HG03354 (cell line): ENCODE data around the gene IST1.
"Not testable (repeated sequence)": the region's sequence is repeated elsewhere in the genome, so short reads cannot be mapped to it uniquely, and the experiment has no call there.

ENCODE experiments used
- ATAC-seq: cut with Tn5 transposase; IDR thresholded peaks from one replicate; pipeline ENCODE4 v1.9.1; 2021; ENCODE audit warnings: mild to moderate bottlenecking; ENCODE audit not compliant: unreplicated experiment, poor library complexity, severe bottlenecking

IST1 gene

DNA sequence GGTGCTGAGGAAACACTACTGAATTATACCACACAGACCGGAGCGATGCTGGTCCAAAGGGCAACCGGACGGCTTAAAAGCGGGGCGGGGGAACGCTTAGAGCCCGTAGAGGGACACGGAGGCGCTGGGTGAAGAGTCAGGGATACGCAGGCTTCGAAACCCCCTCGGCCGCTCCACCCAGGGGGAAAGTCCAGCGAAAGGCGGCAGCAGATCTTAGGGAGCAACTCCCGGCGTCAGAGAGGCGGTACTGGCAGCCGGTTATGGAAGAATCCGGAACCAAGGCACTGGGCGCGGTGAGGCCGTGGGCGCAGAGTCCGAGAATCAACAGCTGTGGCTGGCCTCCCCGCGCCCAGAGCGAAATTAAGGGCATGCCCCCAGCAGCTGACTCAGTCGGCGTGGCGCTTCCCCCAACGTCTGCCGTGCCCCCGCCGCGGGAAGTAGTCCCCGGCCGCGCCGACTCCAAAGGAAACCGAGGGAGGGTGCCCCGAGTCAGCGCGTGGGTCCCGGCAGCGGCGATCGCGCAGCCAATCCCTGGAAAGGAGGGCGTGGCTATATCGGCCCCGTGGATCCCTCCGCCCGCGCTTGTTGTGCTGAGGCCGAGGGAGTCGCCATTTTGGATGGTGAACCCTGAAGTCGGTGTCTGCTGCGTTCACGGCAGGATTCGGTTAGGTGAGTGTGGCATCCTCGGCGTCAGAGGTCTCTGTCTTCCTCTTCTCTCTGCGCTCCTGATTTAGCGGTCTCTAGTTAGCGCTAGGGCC, at the start of gene IST1:
TSS of gene IST1 (plus strand) at position 611 of the 758 bp plus-strand sequence. CDS start 20,110 bp downstream, outside the sequence.
- peak; percentile 83 for ATAC-seq

DNA sequence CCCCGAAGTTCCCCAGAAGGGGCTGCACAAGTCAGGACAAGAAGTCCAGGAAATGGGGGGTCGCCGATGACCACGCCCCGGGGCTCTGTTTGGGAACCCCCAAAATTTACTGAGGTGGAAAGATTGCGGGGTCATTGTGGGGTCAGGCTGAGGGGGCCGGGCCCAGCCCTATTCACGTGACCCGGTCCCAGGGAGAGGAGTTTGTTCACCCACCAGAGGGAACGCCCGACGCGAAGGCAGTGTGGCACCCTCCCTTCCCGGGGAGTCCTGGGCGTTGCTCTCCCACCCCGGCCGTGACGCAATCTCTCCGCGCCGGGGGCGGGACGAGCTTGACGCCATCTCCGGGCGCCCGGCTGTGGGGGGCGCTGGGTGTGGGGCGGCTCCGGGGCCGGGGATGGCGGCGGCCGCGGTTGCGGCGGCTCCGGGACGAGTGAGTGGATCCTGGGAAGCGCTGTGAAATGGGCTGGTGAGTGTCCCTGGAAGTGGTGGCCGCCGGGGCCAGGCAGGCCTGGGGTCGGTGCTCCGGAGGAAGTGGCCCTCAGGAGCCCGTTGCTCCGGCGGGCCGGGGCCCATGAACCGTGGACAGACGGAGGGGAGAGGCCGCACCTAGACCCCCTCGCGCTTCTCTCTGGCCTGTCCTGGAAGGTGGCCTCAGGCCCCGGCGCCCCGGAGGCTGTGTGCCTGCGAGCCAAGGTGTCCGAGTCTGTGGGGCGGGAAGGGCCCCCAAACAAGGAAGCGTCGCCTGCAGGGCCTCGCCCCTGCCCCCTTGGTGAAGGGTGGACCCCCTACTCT, 49.5 kb upstream of the IST1 start, which contains the start of gene ATXN1L:
TSS of gene ATXN1L (plus strand) at position 338 of the 792 bp plus-strand sequence. CDS start 3,765 bp downstream, outside the sequence.
- peak; percentile 74 for ATAC-seq

DNA sequence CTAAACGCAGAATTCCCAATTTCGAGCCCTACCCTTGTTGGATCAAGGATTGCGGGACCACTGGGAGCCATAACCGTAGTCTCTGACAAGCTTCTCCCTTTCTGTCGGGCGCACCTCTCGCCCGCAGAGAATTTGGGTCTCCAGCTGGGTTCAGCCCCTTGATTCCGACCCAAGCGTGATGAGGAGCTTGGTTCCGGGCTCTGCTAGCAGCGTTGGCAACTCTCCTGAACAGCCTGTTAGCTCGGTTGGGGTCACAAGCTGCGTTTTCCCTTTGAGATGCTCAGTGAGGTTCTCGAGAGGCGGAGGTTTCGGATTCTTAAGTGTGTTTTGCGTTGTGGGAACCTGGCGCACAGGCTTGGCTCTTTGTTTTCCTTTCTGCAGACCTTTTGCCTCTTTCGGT, 48.9 kb upstream of the IST1 start:
- ATAC-seq: no peak

DNA sequence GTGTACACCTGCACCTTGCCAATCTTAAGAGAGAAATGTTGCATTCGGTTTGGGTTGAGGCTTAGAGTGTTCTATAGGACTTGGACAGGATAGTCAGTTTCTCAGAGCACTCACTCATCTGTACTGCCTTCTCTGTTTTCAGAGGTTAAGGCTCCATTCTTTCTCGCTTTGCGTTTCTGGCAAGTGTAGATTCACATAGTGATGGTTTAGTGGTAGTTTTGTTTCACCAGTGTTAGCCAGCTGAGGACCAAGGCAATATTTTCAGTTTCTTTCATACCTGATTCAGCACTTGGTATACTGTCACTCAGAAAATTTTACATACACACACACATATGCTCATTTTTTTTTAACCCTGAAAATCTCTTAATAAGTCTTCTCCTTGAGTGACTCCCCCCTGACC, 48.2 kb upstream of the IST1 start:
- ATAC-seq: no peak

DNA sequence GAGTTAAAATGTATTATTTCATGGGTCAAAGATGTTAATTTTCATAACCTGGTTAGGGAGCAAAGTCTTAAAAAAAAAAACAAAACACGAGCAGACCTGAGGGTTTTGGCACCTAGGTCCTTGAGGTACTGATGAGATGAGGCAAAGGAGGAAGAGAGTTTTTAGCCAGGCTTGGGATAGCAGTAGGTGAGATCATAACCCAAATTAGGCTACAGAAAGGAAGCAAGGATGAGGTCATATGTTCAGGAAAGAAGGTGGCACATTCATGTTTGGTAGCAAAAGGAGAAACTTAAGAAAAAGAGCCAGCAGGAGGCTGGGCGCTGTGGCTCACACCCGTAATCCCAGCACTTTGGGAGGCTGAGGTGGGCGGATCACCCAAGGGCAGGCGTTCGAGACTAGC, 46.7 kb upstream of the IST1 start:
- ATAC-seq: no peak

DNA sequence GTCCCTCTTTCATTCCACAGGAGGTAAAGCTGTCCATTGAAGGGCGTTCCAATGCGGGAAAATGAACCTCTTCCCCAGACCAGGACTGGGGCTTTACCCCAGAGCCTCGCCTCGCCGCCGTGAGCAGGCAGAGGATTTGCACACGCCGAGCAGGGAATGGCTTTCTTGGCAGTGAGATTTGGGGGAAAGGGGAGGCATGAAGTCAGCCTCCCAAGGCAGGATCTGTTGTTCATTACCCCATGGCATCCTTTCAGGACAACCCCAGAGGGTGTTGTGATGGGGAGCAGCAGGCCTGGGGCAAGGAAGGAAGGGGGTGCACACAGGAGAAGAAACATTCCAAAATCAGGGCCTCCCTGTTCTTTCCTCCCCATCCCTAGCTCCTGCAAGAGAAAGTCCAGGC, 43.6 kb upstream of the IST1 start:
- no peak for ATAC-seq

DNA sequence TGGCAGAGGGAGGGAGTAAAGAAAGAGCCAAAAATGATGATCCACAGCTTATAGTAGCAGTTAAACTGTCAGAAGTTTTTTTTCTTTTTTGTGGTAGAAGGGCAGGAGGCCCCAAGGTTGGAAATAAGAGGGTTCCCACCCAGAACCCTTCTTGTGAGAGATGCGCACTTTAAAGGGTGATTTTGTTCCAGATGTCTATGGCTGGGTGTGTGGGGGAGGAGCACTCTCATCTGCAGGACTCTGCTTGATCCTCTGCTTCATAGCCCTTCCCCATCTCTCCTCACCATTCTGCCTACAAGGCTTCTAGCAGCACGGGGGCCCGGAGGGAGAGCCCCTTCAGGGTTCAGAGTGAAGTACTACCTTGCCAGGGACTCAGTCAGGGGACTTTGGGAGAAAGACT, 43.2 kb upstream of the IST1 start:
- ATAC-seq: no peak

DNA sequence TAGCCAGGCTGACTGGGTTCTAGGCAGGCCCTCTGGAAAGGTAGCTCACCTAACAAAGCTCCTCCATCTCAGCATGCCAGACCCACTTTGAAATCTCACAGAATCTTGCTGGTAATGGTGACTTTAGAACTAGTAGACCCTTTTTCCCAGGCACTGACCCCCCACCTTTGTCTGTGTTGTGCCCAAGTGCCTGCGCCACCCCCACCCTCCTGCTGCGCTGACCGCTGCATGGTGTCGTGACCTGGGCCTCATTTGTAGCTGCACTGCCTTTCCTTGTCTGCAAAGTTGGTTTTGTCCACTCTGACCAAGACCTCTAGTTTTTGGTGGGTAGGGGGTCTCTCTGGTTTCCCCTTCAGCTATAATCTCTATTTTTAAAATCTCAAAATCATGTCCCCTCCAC, 42.8 kb upstream of the IST1 start:
- ATAC-seq: no peak

DNA sequence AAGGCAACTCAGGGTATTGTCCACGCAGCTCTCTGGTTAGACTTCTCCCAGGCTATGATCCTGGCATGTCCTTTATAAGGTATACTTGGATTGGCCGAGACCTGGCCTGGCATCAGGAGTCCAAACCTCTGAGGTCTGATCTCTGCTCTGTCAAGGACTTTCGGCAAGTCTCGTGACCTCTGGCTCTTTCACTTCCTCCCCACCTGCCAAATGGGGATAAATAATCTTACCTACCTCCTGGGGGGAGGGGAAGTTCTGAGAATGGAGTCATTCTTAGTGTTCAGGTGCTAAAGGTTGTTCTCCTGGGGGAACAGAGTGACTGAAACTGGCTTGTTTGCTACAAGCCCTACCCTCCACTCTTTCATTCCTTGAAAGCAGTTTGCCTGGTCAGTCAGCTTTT, 41.9 kb upstream of the IST1 start:
- peak; percentile 66 for ATAC-seq

DNA sequence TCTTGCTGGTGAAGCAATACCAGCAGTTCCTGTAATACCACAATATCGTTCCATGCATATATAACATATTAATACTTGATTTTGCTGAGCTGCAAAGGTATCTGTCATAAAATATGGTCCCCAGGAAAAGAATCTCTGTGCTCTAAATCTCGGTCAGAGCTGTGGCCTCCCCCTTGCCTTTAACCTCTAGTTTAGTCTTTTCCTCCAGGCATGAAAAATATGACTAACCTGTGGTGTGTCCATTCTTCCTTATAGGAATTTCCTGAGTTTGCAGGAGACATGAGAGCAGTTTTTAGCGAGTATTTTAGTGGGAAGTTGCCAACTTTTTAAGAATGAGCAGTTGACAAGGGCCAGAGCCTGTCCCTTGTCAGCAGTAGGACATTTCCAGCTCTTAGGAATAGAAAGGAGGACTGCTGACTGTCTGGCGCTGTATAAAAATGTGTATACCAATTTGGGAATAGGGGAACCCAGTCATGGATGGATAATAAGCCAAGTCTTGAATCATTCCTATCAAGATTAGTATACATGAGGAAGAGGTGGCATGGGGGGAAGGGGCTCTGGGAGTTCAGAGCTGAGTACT, 40.9 kb upstream of the IST1 start:
- no peak for ATAC-seq

DNA sequence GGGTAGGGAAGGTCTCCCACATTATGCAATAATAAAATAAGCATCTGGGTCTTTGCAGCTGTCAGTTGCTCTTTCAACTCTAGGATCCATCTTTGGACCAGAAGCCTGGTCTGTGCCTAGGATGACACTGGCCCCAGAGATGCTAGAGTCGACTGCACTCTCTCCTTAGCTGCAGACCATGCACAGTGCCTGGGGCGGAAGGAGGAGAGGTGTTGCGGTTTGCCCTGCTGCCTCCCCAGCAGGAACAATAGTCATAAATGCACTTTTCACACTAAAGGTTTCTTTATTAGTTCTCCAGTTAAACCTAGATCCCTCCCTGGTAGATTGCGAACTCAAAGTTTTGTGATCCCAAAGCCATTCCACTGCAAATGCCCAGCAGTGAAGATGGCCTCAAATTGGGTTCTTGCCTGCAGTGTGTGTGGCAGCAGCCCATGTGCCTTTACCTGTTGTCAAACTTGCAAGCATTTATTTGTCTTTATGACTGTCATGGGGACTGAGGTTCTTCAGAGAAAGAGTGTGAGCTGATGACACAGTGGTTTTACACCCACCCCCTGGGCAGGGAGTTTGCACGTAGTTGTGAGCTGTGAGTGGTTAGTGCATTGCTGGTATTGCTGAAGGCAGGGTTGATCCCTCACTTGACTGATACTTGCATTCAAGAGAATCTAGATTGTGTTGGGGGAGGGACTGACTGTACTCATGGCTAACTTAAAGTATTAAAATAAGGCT, 39.2 kb upstream of the IST1 start:
- no peak for ATAC-seq

DNA sequence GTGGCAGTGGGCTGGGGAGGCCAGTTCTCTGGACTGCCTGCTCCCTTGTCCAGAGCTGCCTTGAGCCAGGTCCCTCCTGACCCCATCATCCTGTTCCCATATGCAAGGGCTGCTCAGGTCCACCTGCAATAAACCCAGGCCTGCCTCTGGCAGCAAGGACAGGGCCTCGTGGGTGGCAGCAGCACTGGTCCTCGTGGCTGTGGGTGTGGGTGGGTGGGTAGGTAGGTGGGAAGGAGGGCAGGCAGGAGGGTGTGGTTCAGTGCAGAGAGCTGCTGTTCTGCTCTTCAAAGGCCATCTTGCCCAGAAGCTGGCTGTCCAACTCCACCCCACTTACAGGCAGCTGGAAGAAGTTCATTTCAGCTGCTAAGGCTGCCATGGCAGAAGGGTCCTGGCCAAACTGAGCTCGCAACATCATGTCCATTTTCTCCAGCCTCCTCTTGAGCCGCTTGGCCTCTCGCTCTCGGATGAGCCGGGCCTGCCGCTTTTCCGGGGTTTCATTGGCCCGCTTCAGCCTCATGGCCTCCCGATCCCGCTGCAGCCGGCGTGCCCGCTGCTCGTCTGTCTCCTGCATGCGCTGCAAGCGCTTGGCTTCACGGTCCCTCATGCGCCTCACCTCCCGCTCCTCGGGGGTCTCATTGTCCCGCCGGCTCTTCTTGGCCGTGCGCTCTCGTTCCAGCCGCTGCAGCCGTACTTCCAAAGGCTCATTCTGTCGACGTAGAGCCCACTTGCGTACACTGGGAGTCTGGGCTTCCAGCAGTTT, 35.4 kb upstream of the IST1 start:
- no peak for ATAC-seq

DNA sequence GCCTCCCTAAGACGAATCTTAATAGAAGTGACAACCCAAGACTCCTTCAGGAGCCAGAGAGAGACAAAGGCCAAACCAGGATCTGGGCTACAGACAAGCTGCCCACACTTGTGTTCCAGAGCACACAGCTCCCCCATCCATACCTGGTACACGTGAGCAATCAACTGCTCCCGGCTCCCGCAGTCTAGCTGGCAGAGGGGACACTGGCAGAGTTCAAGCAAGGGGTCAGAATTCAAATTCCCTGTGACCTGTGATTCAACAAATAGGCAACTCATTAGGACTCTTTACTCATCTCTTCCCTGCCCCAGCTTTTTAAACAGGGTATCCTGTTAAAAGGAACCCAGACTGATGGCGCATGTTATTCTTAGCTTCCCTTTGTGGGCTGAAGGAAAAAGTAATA, 31.3 kb upstream of the IST1 start:
- ATAC-seq: no peak

DNA sequence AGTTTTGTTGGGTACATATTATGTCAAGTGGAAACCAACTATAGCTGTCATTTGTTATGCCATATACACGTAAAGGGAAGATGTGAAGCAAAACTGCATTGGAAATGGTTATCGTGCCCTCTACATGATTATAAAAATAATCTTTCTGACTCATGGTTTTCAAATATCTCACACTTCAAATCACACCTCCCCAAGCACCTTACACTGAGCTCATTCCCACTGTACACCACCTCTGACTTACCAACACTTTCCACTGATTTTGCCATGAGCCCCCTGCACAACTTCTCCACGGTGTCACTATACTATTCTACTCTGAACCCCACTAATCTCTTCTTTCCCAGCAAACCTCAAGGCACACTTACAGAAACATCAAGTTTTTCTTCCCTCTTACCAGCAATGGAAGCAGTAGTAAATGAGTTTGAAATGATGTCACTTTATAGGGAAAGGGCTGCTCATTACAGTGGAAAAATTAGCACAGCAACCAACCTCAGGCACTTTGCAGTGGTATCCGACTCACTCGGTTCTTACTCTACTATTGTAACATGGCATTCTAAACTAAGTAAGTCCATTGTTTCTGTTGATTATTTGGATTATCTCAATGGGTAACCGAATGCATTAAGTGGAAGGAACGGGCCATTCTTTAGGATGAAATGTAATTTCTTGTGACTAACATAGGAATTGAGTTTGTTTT, 30.0 kb upstream of the IST1 start:
- ATAC-seq: no peak

DNA sequence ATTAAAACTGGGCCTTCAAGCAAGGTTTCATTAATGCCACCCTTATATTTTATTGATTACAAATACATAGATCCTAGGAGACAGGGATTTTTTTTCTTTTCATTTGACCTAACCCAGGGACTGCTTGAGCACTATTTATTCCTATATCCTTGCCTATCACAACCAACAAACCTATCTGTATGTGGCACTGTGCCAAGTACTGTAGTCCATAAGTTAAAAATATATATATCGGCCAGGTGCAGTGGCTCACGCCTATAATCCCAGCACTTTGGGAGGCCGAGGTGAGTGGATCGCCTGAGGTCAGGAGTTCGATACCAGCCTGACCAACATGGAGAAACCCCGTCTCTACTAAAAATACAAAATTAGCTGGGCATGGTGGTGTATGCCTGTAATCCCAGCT, 28.2 kb upstream of the IST1 start:
- ATAC-seq: not testable (repeated sequence)

DNA sequence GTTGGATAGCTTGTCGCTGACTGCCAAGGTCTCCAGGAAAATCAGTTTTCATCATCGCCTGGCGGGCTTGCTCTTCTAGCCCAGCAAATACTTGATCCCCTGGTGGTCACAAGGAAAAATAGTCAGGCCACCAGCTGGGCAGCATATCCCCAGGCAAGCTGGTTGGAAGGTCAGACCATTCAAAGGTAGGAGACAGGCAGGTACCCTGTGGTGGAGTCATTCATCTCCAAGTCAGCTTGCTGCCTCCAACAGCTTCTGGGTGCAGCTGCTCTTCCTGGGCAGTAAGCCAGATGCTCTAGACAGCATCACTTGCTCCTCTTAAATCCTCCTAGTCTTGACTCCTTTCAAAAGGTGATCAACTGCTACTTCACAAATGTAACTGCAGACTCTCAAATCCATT, 27.4 kb upstream of the IST1 start:
- ATAC-seq: no peak

DNA sequence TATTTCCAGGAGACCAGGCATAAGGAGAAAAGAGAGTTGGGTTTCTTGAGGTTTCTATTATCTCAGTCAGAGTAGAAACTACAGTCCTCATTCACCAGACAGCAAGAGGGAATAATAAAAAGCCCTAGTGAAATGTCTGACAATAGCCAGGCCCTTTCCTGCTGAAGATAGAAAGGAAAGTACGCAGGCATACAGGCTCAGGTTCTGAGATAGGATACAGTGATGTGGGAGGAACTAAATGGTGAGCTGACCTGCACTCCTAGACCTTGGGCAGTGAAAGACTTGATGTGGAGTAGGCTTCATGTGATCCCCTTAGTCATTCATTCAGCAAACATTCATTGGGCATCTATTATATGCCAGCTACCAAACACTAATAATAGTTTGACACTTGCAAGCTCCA, 26.2 kb upstream of the IST1 start:
- ATAC-seq: no peak

DNA sequence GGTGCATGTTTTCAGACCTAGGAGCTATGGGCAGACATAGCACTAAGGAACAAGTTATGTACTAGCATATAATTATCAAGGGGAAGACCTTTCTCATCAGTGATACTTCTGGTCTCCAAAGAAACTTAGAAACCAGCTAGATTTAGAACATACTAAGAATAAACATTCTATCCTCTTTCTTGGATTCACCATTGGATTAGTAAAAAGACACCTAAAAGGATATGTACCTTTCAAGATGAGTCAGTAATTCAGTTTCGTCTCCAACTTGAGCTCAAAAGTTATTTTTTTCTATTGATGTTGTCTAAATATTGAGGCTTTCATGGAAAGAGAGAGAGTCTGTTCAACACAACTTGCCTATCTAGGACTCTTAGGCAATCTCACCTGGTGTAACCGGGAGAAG, 24.5 kb upstream of the IST1 start:
- ATAC-seq: no peak

DNA sequence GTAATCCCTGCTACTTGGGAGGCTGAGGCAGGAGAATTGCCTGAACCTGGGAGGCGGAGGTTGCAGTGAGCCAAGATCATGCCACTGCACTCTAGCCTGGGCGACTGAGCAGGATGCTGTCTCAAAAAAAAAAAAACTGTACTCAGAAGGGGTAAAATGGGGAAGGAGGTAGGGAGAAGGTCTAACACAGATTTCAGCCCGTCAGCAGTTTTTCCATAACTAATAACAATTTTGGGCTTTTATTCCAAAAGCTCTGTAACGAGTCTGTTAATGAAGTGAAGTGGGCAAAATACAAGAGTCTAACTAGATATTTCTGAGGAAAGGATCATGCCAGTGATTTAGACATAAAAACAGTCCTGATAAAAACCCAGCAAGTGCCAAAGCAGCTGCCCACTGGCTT, 22.1 kb upstream of the IST1 start:
- no peak for ATAC-seq
